ENCODE measurements around the gene CDK6.

- no peak for TF ChIP-seq CTCF (IDR thresholded peaks at IDR 0.05; ENCODE audit: borderline replicate concordance, extremely low read depth, low read length, poor library complexity, severe bottlenecking)
- no peak for TF ChIP-seq EZH2 (IDR thresholded peaks at IDR 0.05; ENCODE audit: borderline replicate concordance, low read depth, low read length, severe bottlenecking)
Measured at GRCh38 chr7:92598310-92598981, 237.9 kb downstream of the CDK6 start.
